Raji (cell line): ENCODE results near the gene JAZF1.

Experiments
- POLR2A ChIP-seq: IDR thresholded peaks from 2 replicates; pipeline ENCODE4 v1.6.1; 2011; ENCODE audit warnings: low read depth, low read length, control low read depth; ENCODE audit not compliant: insufficient read depth

The JAZF1 gene

DNA sequence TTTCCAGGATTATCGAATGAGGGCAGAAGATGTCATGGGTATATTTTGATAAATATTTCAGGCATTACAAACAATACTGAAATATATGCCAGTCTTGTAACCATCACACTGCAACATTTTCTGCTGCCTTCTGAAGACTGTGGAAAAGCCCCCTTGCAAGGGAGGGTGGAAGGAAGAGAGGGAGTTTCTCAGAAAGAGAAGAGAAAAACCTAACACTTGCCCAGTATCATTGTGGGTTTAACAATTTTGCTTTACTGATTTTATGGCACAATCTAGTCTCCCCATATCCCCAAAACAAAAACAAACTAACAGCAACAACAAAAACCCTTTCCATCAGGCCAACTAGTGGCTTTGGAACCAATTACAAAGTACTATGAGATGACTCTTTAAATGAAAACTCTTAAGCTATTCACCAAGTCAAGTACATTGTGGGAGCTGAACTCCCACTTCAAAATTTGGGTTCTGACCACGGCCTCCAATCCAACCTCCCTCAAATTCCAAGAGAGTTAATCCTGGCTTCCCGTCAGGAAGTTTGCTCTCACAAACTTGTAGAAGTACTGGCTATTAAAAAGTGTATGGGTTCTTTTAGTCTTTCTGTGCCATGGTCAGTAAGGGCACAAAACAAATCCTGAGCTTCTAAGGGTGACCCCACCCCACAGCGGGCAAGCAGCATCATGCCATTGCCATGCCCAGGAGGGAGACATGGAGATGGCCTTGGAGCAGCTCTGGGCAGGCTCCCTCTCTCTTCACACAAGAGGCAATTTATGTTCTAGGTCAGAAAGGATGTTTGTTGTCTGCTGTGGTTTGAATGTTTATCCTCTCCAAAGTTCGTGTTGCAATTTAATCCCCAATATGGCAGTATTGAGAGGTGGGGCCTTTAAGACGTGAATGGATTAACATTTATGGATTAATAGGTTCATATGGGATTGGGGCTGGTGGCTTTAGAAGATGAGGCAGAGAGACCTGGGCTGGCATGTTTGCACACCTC lies 96.3 kb downstream of the JAZF1 start:
- TF ChIP-seq POLR2A, result no peak

DNA sequence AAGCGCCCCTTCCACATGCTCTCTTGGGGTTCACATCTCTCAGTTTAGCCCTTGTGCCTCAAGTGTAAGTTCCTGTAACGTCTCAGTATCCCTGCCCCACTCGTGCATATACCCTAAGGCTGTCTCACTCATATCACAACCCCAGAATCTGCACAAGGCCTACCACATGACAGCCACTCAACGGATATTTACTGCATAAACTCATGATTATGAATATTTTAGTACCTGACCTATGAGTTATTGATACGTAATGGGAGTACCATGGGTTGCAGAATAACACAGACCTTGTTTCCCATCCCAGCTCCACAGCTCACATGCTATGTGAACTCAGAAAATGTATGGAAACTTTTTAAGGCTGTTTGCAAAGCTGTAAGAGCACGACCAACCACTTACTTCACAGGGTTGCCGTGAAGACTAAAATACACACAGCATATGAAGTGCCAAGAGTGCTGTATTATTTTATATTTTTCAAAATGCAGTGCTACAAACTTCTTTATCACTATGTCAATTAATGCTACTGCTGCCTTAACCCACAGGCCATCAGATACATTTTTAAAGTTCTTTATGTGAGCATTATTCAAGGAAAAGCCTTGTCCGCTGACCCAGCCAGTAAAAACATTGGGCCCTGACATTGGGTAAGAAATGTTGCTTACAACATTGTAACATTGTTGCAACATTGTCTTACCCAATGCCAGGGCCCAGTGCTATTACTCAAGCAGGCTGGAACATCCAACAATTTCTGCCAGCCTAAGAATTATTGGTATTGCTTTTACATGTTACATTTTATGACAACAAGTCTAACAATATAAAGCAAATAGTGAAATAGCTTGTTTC lies 97.2 kb downstream of the JAZF1 start:
- no peak for TF ChIP-seq POLR2A

DNA sequence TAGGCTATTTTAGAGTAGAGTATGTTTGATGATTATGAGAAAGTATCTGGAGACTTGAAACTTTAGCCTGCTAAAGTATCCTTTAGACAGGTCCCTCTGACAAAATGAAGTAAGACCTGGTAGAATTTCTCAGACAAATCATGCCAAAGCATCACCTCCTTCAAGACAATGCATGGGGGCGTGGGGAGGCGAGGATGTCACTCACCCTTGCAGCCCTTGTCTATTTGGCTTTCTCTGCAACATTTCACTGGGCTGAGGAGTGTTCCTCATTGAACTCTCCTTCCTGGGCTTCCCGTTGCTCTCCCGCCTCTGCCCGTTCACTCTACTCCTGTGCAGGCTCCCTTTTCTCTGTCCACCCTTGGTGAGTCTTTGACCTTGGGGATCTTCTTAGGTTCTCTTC lies 98.5 kb downstream of the JAZF1 start:
- TF ChIP-seq POLR2A, result no peak

DNA sequence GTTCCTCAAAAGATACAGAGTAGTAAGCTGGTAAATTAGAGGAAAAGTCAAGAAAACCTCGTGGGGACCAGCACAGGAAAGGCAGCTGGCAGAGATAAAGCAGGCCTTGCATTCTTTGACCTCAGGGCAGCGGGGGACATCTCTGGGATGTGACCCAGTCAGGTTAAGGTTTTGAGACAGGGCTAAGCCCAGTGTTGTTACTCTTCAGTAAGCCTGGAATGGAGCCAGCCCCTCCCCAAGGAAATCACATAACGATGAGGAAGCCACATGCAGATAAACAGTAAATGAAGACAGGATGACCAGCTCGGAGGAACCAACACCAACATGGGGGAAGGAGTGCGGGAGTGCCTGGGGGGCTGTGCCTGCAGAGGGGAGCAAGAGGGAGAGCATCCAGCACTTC lies 99.6 kb downstream of the JAZF1 start:
- TF ChIP-seq POLR2A, result no peak

DNA sequence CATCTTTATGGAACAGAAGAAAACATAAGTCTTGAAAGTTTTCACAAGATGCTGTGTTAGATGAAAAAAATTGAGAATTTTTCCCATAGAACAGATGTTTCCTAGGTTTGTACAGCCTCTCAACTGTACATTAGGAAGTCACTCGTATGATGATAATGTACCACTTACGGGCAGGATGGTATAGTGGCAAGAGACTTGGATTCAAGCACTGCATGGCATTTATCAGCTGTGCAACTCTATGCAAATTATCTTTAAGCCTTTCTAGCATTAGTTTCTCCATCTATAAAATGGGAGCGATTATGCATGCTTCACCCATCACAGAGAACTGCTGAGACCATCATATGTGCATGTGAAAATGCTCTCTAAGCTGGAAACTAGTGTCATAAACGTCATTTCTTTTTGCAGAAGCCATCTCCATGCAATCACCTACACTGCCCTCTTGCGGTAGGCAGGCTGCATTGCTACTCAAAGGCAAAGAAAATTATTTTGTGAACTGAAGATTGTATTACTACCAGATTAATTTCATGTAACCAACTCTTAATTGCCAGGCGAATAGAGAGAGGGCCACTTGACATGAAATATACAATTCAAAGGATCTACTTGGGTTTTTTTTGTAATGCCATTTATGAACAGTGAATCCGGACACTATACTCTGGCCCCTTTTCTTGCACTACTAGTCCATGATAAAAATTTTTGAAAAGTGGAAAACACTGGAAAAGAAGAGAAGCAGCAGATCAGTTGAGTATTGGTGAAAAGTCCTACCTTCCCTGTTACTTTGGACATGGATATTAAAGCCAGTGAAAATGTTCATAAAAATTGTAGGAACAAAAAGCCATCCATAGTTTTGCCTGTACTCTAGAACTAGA lies 102.3 kb downstream of the JAZF1 start:
- TF ChIP-seq POLR2A, result no peak

DNA sequence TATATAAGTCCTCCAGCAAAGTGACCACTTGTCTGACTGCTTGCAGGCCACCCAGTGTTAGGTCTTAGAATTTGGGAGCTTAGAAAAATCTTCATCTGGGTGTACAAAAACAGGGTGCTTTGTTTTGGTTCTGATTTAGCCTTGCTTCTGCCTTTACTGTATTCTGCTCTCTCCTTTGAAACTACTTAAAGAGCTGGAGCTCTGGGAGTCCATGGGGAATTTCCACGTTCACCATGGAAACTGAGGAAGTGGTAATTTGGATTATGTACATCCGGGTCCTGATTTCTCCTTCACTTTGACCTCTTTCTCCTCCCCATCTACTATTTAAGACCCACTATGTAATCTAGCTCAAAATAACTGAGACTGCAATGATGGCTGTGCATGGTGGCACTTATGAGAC lies 103.0 kb downstream of the JAZF1 start:
- no peak for TF ChIP-seq POLR2A

DNA sequence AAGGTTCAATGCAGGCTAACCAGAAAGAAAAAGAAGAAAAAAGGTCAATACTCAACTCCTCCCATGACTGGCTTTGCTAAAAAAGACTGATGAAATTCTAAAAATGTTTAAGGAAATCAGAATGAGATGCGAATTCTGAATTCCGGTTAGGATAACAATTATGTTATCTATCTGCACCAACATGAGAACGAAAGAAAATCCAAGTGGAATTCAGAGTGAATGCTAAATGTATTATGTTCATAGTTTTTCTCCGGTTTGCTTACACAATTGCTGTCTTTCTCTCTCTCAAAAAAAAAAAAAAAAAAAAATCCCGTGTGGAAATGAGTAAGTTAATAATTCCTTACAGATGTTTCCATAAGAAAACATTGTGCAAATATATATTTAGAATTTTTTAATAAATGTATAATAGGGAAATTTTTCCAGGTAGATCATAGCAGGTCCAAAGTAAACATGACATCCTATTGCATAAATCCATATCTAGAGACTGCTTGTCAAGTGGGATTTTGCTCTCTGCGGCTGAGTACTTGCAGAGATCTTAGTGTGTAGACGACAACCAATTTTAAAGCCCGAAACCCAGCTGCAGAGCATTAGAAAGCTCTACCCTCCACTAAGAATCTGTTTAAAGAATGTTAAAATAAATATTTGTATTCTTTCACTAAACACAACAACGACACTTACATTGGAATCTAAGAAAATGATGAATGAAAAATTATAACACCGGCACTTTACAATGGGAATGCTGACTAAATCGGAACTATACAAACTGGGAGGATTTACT lies 104.0 kb downstream of the JAZF1 start:
- TF ChIP-seq POLR2A, result no peak

DNA sequence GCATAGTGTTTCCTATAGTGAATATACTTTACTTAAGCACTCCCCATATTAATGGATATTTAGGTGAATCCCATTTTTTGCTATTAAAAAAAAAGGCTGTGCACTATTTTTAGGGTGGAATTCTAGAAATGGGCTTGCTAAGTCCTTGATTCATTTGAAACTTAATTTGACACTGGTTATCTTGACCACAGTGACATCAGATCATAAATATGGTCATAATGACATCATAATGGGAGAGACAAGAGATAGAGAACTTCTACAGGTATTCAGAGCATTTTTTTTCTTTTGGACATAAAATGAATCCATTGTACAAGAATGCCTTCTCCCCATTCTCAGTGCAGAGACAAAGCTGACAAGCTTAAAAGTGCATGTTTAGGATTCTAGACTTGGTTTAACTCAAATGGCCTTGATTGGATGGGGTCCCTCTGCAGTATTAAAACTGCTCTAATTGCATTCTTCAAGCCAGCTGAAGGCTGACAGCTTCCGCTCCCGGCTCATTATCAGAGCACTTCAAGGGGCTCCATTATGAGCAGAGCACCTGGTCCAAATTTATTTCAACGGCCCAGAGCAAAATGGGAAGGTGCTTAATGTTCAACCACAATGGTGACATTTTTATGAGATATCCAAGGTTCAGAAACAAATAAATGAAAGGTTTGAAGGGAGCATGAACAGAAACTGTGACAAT lies 104.8 kb downstream of the JAZF1 start:
- no peak for TF ChIP-seq POLR2A

DNA sequence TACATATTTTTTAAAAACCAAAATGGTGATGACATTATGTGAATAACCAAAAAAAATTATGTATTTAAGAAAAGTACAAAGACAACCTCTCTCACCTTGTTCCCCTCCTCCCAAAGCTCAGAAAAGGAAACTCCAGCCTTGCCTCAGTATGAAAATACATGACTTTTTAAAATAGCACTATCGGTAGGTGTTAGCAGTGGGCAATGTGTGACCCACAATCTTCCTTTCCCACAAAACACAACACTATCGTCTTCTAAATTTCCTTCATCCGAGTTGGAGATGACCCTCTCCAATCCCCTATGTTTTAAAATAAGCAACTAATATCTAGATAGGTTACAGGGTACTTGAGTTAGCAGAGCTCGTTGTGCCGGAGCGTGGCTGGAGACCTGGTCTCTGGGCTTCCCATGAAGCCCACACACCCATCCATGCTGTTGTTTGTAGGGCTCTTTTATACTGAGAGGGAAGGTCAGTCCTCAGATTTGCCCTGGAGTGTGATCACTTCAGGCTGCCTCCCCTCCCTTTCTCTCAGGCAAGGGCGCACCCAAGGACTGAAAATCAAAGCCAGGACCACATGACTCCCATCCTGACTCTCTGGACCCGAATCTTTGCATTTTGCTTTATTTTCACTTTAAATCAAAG lies 107.6 kb downstream of the JAZF1 start:
- TF ChIP-seq POLR2A, result no peak

DNA sequence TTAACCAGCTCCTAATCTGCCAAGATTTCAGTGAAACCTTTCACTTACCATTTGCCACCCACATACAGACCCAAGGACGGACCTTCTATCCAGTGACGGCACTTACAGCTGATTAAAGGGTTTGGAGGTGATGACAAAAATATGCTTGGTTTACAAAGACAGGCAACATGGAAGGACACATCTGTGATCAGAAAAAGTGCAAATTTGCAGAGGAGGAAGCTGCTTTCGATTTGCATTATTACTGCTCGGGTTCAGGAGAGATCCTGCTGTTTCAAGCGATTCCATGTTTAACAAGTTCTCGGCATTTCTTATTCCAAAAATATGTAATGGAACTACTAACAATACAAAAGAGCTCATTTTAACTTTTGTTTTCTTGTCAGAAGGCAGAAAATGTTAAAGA lies 109.0 kb downstream of the JAZF1 start:
- TF ChIP-seq POLR2A, result no peak

DNA sequence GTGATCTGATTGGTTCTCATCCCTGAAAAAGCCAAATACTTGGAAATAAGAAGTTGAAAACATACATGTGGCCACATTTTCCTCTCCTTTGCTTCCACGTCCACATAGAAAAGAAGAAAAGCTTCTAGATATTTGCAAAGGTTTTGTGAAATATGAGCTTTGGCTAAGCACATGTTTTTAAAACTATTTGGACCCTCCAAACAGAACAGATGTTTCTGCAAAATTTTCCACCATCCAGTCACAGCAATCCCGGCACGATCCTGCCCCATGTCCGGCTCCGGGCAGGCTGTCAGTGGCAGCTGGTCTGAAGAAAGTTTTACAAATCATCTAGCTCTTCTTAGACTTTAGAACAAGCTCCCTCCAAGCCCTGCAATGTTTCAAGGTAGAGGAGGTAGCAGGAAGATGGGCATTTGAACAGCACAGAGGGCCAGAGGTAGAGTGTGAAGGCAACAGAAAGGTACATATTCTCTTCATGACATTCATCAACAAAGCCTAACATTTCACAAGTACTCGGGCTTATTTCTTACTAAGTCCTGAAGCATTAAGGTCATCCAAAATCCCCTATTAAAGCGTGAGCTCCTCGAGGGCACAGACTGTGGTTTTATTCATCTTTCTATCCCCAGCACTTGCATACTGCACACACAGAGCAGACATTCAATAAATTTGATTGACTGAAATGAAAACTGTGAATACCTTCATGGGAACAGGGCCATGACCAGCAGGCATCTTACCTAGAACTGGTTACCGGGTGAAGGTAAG lies 110.1 kb downstream of the JAZF1 start:
- no peak for TF ChIP-seq POLR2A

DNA sequence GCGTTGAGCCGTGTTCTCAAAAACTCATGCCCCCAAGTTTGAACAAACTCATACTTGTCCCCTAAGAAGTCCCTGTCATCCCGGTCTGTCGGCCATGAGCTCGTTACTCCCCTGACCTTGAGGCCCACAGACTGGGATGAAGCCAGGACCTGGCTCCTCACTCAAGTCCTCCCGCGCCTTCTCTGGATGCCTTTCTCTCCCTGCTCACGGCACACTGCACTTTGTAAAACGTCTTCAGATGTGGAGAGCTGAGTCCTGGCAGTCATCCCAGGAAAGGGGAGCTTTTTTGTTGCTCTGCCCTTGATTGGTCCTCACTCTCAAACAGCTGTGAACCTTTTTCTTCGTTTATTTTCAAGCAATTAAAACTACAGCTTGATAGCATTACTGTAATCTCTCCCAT lies 110.8 kb downstream of the JAZF1 start:
- no peak for TF ChIP-seq POLR2A

DNA sequence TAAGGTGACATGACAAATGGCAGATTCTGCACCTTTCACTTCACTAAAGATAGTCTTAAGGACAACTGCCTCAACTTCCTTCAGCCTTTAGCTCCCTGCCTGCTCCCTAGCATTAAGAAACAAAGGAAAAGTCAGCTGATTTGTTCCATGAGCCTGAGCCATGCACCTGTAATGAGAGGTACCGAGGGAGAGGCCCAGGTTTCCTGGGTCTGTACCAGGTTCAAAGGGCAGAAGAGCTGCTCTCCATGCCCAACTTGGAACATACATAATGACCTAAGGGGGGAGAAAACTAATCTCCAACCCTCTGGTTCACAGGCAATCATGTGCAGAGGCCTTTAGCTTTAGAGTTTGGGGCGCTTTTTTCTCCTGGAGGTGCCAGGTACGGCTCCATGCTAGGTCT lies 111.2 kb downstream of the JAZF1 start:
- TF ChIP-seq POLR2A, result no peak

DNA sequence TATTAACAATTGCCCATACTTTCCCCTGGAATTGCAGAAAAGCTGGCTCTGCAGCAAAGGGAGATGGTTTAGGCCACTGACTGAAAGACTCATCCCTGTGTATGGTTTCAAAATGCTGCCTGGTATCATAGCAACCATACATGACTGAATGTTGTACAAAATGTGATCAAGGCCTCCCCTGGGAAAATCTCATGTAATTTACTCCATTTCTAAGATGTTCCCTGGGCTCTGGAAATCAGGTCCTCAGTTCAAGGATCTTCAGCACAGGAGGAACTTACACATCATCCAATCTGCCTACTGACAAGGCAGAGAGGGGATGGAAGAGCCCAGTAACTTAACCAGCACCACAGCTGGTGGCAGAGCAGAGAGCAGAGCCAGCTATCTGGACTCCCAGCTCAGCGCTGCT lies 111.8 kb downstream of the JAZF1 start:
- no peak for TF ChIP-seq POLR2A
